Measurements from ENCODE around the gene ZNF286A.
"Not testable (repeated sequence)": the region's sequence is repeated elsewhere in the genome, so short reads cannot be mapped to it uniquely, and the experiment has no call there.

- TF ChIP-seq HOXA9 (CRISPR knock-in tag; IDR thresholded peaks at IDR 0.05; ENCODE audit: borderline replicate concordance); POLR2AphosphoS5 (IDR thresholded peaks at IDR 0.05; ENCODE audit: low read depth, low read length); MAZ (IDR thresholded peaks at IDR 0.05; ENCODE audit: borderline replicate concordance, low read depth, low read length); MAZ (CRISPR knock-in tag; IDR thresholded peaks at IDR 0.05; ENCODE audit: low read depth); ZNF556 (CRISPR knock-in tag; IDR thresholded peaks at IDR 0.05; ENCODE audit: borderline replicate concordance); CTCF (CRISPR knock-in tag; IDR thresholded peaks at IDR 0.05); SIN3A (IDR thresholded peaks at IDR 0.05; ENCODE audit: borderline replicate concordance, low read depth, low read length): not testable (repeated sequence)
Measured at GRCh38 chr17:15687494-15687893, 12.1 kb upstream of the ZNF286A start.

Measured in HepG2 (cell line).